K562 (cell line): ENCODE results near the gene PITHD1. TPM values are rescaled to one million over a fixed set of nuclear protein-coding genes. Genes with fewer than 3 reads are reported as not detected.
A peak's percentile ranks its signal among the peaks of the same experiment; 100 is the strongest.

Source experiments
- ARID2 ChIP-seq: fragments of 450-650 bp; IDR thresholded peaks from 2 replicates; pipeline ENCODE4 v1.6.1; 2017; ENCODE audit warnings: antibody characterized with exemption, mild to moderate bottlenecking
- ATF3 ChIP-seq, 2 experiments: fragments of 450-650 bp in 1 of 2; sonication (generic) in 1 of 2; formaldehyde crosslinking in 1 of 2; IDR thresholded peaks in 1 of 2; conservative IDR thresholded peaks in 1 of 2; 2 replicates each; pipeline versions ENCODE4 v1.6.1 to v1.8.1; 2016 to 2023; ENCODE audit warnings: mild to moderate bottlenecking in 2 of 2, moderate library complexity in 2 of 2, inconsistent platforms in 1 of 2, missing genetic modification reagents in 1 of 2
- CBFB ChIP-seq: sonication (generic); formaldehyde crosslinking; IDR thresholded peaks from 2 replicates; pipeline ENCODE4 v1.4.0; 2020; ENCODE audit warnings: mild to moderate bottlenecking, missing genetic modification reagents
- CREM ChIP-seq: IDR thresholded peaks from 2 replicates; pipeline ENCODE4 v1.6.1; 2014; ENCODE audit warnings: antibody characterized with exemption, low read depth
- CTBP1 ChIP-seq: fragments of 450-650 bp; IDR thresholded peaks from 2 replicates; pipeline ENCODE4 v1.6.1; 2016; ENCODE audit warnings: borderline replicate concordance
- E2F8 ChIP-seq: fragments of 450-650 bp; IDR thresholded peaks from 2 replicates; pipeline ENCODE4 v1.7.1; 2018; ENCODE audit warnings: mild to moderate bottlenecking, low read depth; ENCODE audit not compliant: partially characterized antibody
- MNT ChIP-seq, 2 experiments: fragments of 450-650 bp; conservative IDR thresholded peaks; 2 replicates each; pipeline ENCODE4 v1.6.1; 2017; ENCODE audit warnings: mild to moderate bottlenecking in 2 of 2, moderate library complexity in 2 of 2
- PRDM10 ChIP-seq: fragments of 450-650 bp; IDR thresholded peaks from 2 replicates; pipeline ENCODE4 v1.6.1; 2018; ENCODE audit not compliant: partially characterized antibody
- RB1 ChIP-seq: fragments of 450-650 bp; IDR thresholded peaks from 2 replicates; pipeline ENCODE4 v1.6.1; 2017; ENCODE audit warnings: low read depth, mild to moderate bottlenecking
- SMARCE1 ChIP-seq: fragments of 450-650 bp; IDR thresholded peaks from 2 replicates; pipeline ENCODE4 v1.7.1; 2016; ENCODE audit warnings: mild to moderate bottlenecking
- TBP ChIP-seq: optimal IDR thresholded peaks from 2 replicates; pipeline ENCODE3; 2011; ENCODE audit warnings: low read depth, low read length, improper control_type of control experiment
- TCF3 ChIP-seq: sonication (generic); formaldehyde crosslinking; IDR thresholded peaks from 2 replicates; pipeline ENCODE4 v1.4.0; 2020; ENCODE audit warnings: mild to moderate bottlenecking, missing genetic modification reagents
- THRB ChIP-seq: fragments of 450-650 bp; formaldehyde crosslinking; conservative IDR thresholded peaks from 2 replicates; pipeline ENCODE4 v1.4.0; 2022; ENCODE audit warnings: mild to moderate bottlenecking, missing genetic modification characterization
- TOE1 ChIP-seq, 2 experiments: fragments of 450-650 bp in 1 of 2; sonication (generic) in 1 of 2; formaldehyde crosslinking in 1 of 2; IDR thresholded peaks; 2 replicates each; pipeline versions ENCODE4 v1.7.1 to v1.8.0; 2016 to 2022; ENCODE audit warnings: borderline replicate concordance in 2 of 2, mild to moderate bottlenecking in 2 of 2, antibody characterized with exemption in 1 of 2, inconsistent platforms in 1 of 2, low read depth in 1 of 2, missing genetic modification reagents in 1 of 2, moderate library complexity in 1 of 2
- ZFP36 ChIP-seq: fragments of 150-350 bp; IDR thresholded peaks from 2 replicates; pipeline ENCODE4 v1.6.1; 2018; ENCODE audit warnings: low read length, low read depth; ENCODE audit not compliant: partially characterized antibody
- ZNF24 ChIP-seq: fragments of 450-650 bp; IDR thresholded peaks from 2 replicates; pipeline ENCODE4 v1.6.1; 2016
- polyA plus RNA-seq, 8 experiments: library from polyadenylated mRNA; depleted of rRNA in 4 of 8; stranded (reverse) in 5 of 8; unstranded in 3 of 8; fragments of >200 nt; fragmentation: Nextera tagmentation in 2 of 8; fragmentation: Illumina TruSeq in 1 of 8; extraction: Ambion mirVana in 2 of 8; extraction: Trizol in 1 of 8; gene quantifications; 2 replicates each; pipeline versions ENCODE4 v1.2.1 to v1.2.3, GENCODE V29; 2011 to 2014; ENCODE audit warnings: inconsistent platforms in 1 of 8, missing spikeins in 1 of 8
- total RNA-seq, 7 experiments: library from RNA; depleted of rRNA in 6 of 7; stranded (reverse); fragments of >200 nt in 6 of 7; fragmentation: Illumina TruSeq in 2 of 7; extraction: Trizol in 2 of 7; gene quantifications; 2 replicates each; pipeline versions ENCODE4 v1.2.1 to v1.2.3, GENCODE V29; 2011 to 2021; ENCODE audit warnings: low replicate concordance in 1 of 7

Gene PITHD1
- total and polyA plus RNA-seq, 9 of the 15 experiments (the other 6 are each of a cell fraction or from before 2014, with no cell fraction given) = 46.5 to 175 (median 149) TPM

GRCh38 chr1:23809751-23810171 is 31.5 kb downstream of the PITHD1 start (continued):
- TF ChIP-seq ATF3 (IDR thresholded peaks at IDR 0.05) = peak; percentile 60; the same call in 1 of the 2 replicates
- no peak; the same call in 1 of the 2 replicates for TF ChIP-seq ATF3 (CRISPR knock-in tag; conservative IDR thresholded peaks at IDR 0.05)
- peak; percentile 47; the same call in 1 of the 2 replicates for TF ChIP-seq CTBP1
- peak; percentile 44 for TF ChIP-seq E2F8
- peak; percentile 74 for TF ChIP-seq ARID2
- TF ChIP-seq MNT (conservative IDR thresholded peaks at IDR 0.05) = peak in 1 of 2 experiments; percentile 38; a peak in 1 of 4 replicates
- TF ChIP-seq ZFP36 = peak; percentile 30
- TF ChIP-seq ZNF24 = peak; percentile 68
- TF ChIP-seq CREM = peak; percentile 90
- TF ChIP-seq CBFB (CRISPR knock-in tag) = 0 out of 2 replicates have a peak, but pooled peaks have one; percentile 37
- 0 out of 2 replicates have a peak, but pooled peaks have one; percentile 10 for TF ChIP-seq TCF3
- TF ChIP-seq RB1 = peak; percentile 59; the same call in 1 of the 2 replicates
- no peak; the same call in 1 of the 2 replicates for TF ChIP-seq SMARCE1
- TF ChIP-seq PRDM10 = peak; percentile 35
- TF ChIP-seq TOE1 (IDR thresholded peaks at IDR 0.05; ENCODE audit: borderline replicate concordance) = peak; percentile 94
- TF ChIP-seq TOE1 (CRISPR knock-in tag; IDR thresholded peaks at IDR 0.05; ENCODE audit: borderline replicate concordance, low read depth) = no peak
- peak; percentile 12 for TF ChIP-seq TBP
- no peak for TF ChIP-seq THRB (CRISPR knock-in tag)
